Activated CD4-positive, alpha-beta T cell treated with anti-CD3 and anti-CD28 coated beads, Interleukin-2, Interleukin-4, amounts not matched to agents 100 ng/mL and 50 ng/mL, durations not matched to agents 16 hours and 8 hours (primary cell): Measurements from ENCODE around the gene KCTD5.
"Not testable (repeated sequence)": the region's sequence is repeated elsewhere in the genome, so short reads cannot be mapped to it uniquely, and the experiment has no call there.

Experiments
- DNase-seq: peaks from one replicate; pipeline ENCODE4 v3.0.0-alpha.2; 2020; ENCODE audit warnings: low spot score

KCTD5 gene

GRCh38 chr16:2673066-2673999, 9.0 kb upstream of the KCTD5 start:
- DNase-seq = peak; percentile 96

GRCh38 chr16:2675021-2675420, 7.3 kb upstream of the KCTD5 start:
- no peak for DNase-seq

- DNase-seq = no peak
These were observed 6.6 kb upstream of the KCTD5 start for GRCh38 chr16:2675714-2676113.

GRCh38 chr16:2676937-2677336, 5.4 kb upstream of the KCTD5 start:
- not testable (repeated sequence) for DNase-seq

- DNase-seq = not testable (repeated sequence)
These were observed 3.9 kb upstream of the KCTD5 start for GRCh38 chr16:2678206-2678965.

- DNase-seq = not testable (repeated sequence)
These were observed 2.4 kb upstream of the KCTD5 start for GRCh38 chr16:2679902-2680301.

GRCh38 chr16:2680360-2680759, 2.0 kb upstream of the KCTD5 start:
- not testable (repeated sequence) for DNase-seq

- not testable (repeated sequence) for DNase-seq
These were observed 718 bp downstream of the KCTD5 start for GRCh38 chr16:2683041-2683440.

GRCh38 chr16:2686075-2686474, 3.8 kb downstream of the KCTD5 start:
- not testable (repeated sequence) for DNase-seq

GRCh38 chr16:2686912-2687507, 4.7 kb downstream of the KCTD5 start:
- no peak for DNase-seq

GRCh38 chr16:2687531-2688308, 5.4 kb downstream of the KCTD5 start:
- DNase-seq = no peak

- not testable (repeated sequence) for DNase-seq
These were observed 7.1 kb downstream of the KCTD5 start for GRCh38 chr16:2689422-2689821.

GRCh38 chr16:2689968-2690801, 7.9 kb downstream of the KCTD5 start:
- DNase-seq = no peak

- no peak for DNase-seq
These were observed 8.5 kb downstream of the KCTD5 start for GRCh38 chr16:2690852-2691251.

GRCh38 chr16:2691491-2692248, 9.3 kb downstream of the KCTD5 start:
- DNase-seq = no peak

GRCh38 chr16:2692251-2692947, 10.1 kb downstream of the KCTD5 start:
- no peak for DNase-seq

GRCh38 chr16:2692948-2693651, 10.8 kb downstream of the KCTD5 start:
- no peak for DNase-seq

- DNase-seq = not testable (repeated sequence)
These were observed 14.4 kb downstream of the KCTD5 start for GRCh38 chr16:2696601-2697250.
